Liver (tissue), 3 donors: ENCODE results near the gene FALEC.

Source experiments
- CTCF ChIP-seq: fragments of 150-350 bp; IDR thresholded peaks from 2 replicates; pipeline ENCODE4 v1.5.1; 2017; ENCODE audit warnings: improper control_type of control experiment, low read depth, low read length; ENCODE audit not compliant: missing input control
- EGR1 ChIP-seq, 2 donors: IDR thresholded peaks; 2 replicates each; pipeline ENCODE4 v1.6.1; 2016 to 2018; ENCODE audit warnings: antibody characterized with exemption in 2 of 2, low read depth in 2 of 2
- FOXA1 ChIP-seq: IDR thresholded peaks from 2 replicates; pipeline ENCODE4 v1.6.1; 2016; ENCODE audit warnings: antibody characterized with exemption
- HNF4G ChIP-seq: IDR thresholded peaks from 2 replicates; pipeline ENCODE4 v1.6.1; 2016; ENCODE audit warnings: antibody characterized with exemption
- JUND ChIP-seq, 2 donors: IDR thresholded peaks; 2 replicates each; pipeline ENCODE4 v1.6.1; 2016; ENCODE audit warnings: antibody characterized with exemption in 2 of 2
- REST ChIP-seq: IDR thresholded peaks from 2 replicates; pipeline ENCODE4 v1.6.1; 2016; ENCODE audit warnings: antibody characterized with exemption, mild to moderate bottlenecking
- YY1 ChIP-seq: IDR thresholded peaks from 2 replicates; pipeline ENCODE4 v1.6.1; 2016; ENCODE audit warnings: antibody characterized with exemption, mild to moderate bottlenecking
- donor health status: healthy.
- donor health status: healthy.

GRCh38 chr1:150537732-150538684 lies 22.5 kb downstream of the FALEC start:
- TF ChIP-seq YY1 (no peak), CTCF (no peak), EGR1 (IDR thresholded peaks at IDR 0.05; ENCODE audit: low read depth in 2 of 2) (no peak), FOXA1 (no peak), REST (no peak), JUND (IDR thresholded peaks at IDR 0.05) (no peak), HNF4G (no peak)
